IMR-90 (cell line): ENCODE results near the gene BST1. TPM values are rescaled to one million over a fixed set of nuclear protein-coding genes. Genes with fewer than 3 reads are reported as not detected.

Experiments used
- ATAC-seq: fragments of 200-7000 bp; cut with Tn5 transposase; 2 replicates; pipeline ENCODE4 v1.9.1; 2020; ENCODE audit warnings: low read depth, mild to moderate bottlenecking, moderate library complexity
- BruUV-seq: library from RNA; stranded (reverse); fragments of 400-500 nt; replicated peaks from 2 replicates; lab custom pipeline; 2021; lab: Mats Ljungman, UMichigan
- CTCF ChIA-PET: fragments of 300-600 bp; formaldehyde crosslinking; extraction: SDS; loops from one replicate; lab custom pipeline; 2021; ENCODE audit warnings: antibody characterized with exemption; lab: Yijun Ruan, JAX
- POLR2A ChIA-PET: fragments of 300-600 bp; sonication (Branson Sonifier 250); formaldehyde crosslinking; loops from one replicate; lab custom pipeline; 2022; ENCODE audit warnings: antibody characterized with exemption; ENCODE audit not compliant: unreplicated experiment; lab: Charles Lee
- DNase-seq: peaks from one replicate; pipeline ENCODE4 v3.0.0; 2013
- H2AFZ ChIP-seq: replicated peaks from 2 replicates; pipeline ENCODE3; 2013; ENCODE audit warnings: low read length, mild to moderate bottlenecking; ENCODE audit not compliant: poor library complexity
- H2AK5ac ChIP-seq: 2 replicates; pipeline ENCODE4 v1.6.1; 2013; ENCODE audit warnings: low read depth, low read length, inconsistent platforms
- H2AK9ac ChIP-seq: replicated peaks from 2 replicates; pipeline ENCODE3; 2013; ENCODE audit warnings: mild to moderate bottlenecking, low read depth, low read length, moderate library complexity; ENCODE audit not compliant: poor library complexity
- H2BK120ac ChIP-seq: 2 replicates; pipeline ENCODE4 v1.6.1; 2013; ENCODE audit warnings: low read depth, low read length, inconsistent platforms
- H2BK15ac ChIP-seq: 3 replicates; pipeline ENCODE4 v1.6.1; 2013; ENCODE audit warnings: low read depth, low read length, inconsistent platforms
- H2BK20ac ChIP-seq: 2 replicates; pipeline ENCODE4 v1.6.1; 2013; ENCODE audit warnings: low read depth, mild to moderate bottlenecking, inconsistent platforms, low read length, moderate library complexity
- H2BK5ac ChIP-seq: 2 replicates; pipeline ENCODE4 v1.6.1; 2013; ENCODE audit warnings: mild to moderate bottlenecking, low read depth, low read length, inconsistent platforms; ENCODE audit not compliant: poor library complexity, severe bottlenecking
- H3K14ac ChIP-seq: replicated peaks from 2 replicates; pipeline ENCODE4 v1.6.1; 2013; ENCODE audit warnings: low read depth, low read length, inconsistent platforms
- H3K18ac ChIP-seq: 2 replicates; pipeline ENCODE4 v1.6.1; 2013; ENCODE audit warnings: low read depth, low read length, control low read depth
- H3K23ac ChIP-seq: 2 replicates; pipeline ENCODE4 v1.6.1; 2013; ENCODE audit warnings: low read depth, low read length, inconsistent platforms
- H3K27ac ChIP-seq: 2 replicates; pipeline ENCODE4 v1.5.1; 2013; ENCODE audit warnings: mild to moderate bottlenecking, control low read depth, low read length; ENCODE audit not compliant: insufficient read depth
- H3K27me3 ChIP-seq: 2 replicates; pipeline ENCODE4 v1.6.1; 2013; ENCODE audit warnings: low read length; ENCODE audit not compliant: control insufficient read depth, insufficient read depth
- H3K36me3 ChIP-seq: 2 replicates; pipeline ENCODE4 v1.6.1; 2013; ENCODE audit warnings: low read length, mixed read lengths; ENCODE audit not compliant: control insufficient read depth, insufficient read depth
- H3K4ac ChIP-seq: 2 replicates; pipeline ENCODE4 v1.6.1; 2013; ENCODE audit warnings: low read depth, low read length, inconsistent platforms
- H3K4me1 ChIP-seq: 2 replicates; pipeline ENCODE4 v1.6.1; 2013; ENCODE audit warnings: low read length, mixed read lengths; ENCODE audit not compliant: control insufficient read depth, insufficient read depth
- H3K4me2 ChIP-seq: 2 replicates; pipeline ENCODE4 v1.6.1; 2013; ENCODE audit warnings: low read depth, mild to moderate bottlenecking, control low read depth, low read length, moderate library complexity
- H3K4me3 ChIP-seq: 2 replicates; pipeline ENCODE4 v1.5.1; 2013; ENCODE audit warnings: low read depth, mild to moderate bottlenecking, control low read depth, low read length, moderate library complexity; ENCODE audit not compliant: insufficient read depth
- H3K56ac ChIP-seq: 2 replicates; pipeline ENCODE4 v1.6.1; 2013; ENCODE audit warnings: low read length, inconsistent platforms; ENCODE audit not compliant: insufficient read depth; ENCODE audit errors: extremely low read depth
- H3K79me1 ChIP-seq, 2 experiments: 2 replicates each; pipeline ENCODE4 v1.6.1; 2013; ENCODE audit warnings: low read length in 2 of 2, inconsistent platforms in 1 of 2, low read depth in 1 of 2
- H3K9ac ChIP-seq: 2 replicates; pipeline ENCODE4 v1.6.1; 2013; ENCODE audit warnings: low read depth, low read length, control low read depth
- H3K9me1 ChIP-seq: 2 replicates; pipeline ENCODE4 v1.6.1; 2013; ENCODE audit warnings: low read length, inconsistent platforms; ENCODE audit not compliant: insufficient read depth
- H3K9me3 ChIP-seq: 2 replicates; pipeline ENCODE4 v1.6.1; 2013; ENCODE audit warnings: low read length; ENCODE audit not compliant: control insufficient read depth, insufficient read depth
- H4K20me1 ChIP-seq: 2 replicates; pipeline ENCODE4 v1.6.1; 2013; ENCODE audit warnings: low read length, inconsistent platforms; ENCODE audit not compliant: insufficient read depth
- H4K5ac ChIP-seq: 2 replicates; pipeline ENCODE4 v1.6.1; 2013; ENCODE audit warnings: mild to moderate bottlenecking, low read depth, low read length, control low read depth
- H4K8ac ChIP-seq, 2 experiments: 2 replicates each; pipeline ENCODE4 v1.6.1; 2013; ENCODE audit warnings: low read depth in 2 of 2, low read length in 2 of 2, control low read depth in 1 of 2, inconsistent platforms in 1 of 2
- H4K91ac ChIP-seq: 2 replicates; pipeline ENCODE4 v1.6.1; 2013; ENCODE audit warnings: low read depth, low read length, inconsistent platforms; ENCODE audit not compliant: insufficient read depth
- BHLHE40 ChIP-seq: fragments of 150-350 bp; IDR thresholded peaks from 2 replicates; pipeline ENCODE4 v1.6.1; 2016; ENCODE audit warnings: mild to moderate bottlenecking, low read depth, low read length
- CEBPB ChIP-seq: IDR thresholded peaks from 2 replicates; pipeline ENCODE4 v1.6.1; 2012; ENCODE audit warnings: low read depth, low read length, improper control_type of control experiment
- ELK1 ChIP-seq: fragments of 150-350 bp; IDR thresholded peaks from 2 replicates; pipeline ENCODE4 v1.6.1; 2016; ENCODE audit warnings: low read depth, mild to moderate bottlenecking, low read length, moderate library complexity, borderline replicate concordance
- SMC3 ChIP-seq: fragments of 150-350 bp; IDR thresholded peaks from 2 replicates; pipeline ENCODE4 v1.6.1; 2016; ENCODE audit warnings: low read depth, mild to moderate bottlenecking, antibody characterized with exemption, low read length, moderate library complexity
- WGBS, 2 experiments: methylation state at CpG; one replicate each; pipeline versions ENCODE4 v1.1.5 to v1.1.7; 2013; ENCODE audit warnings: missing lambda C conversion rate in 2 of 2; ENCODE audit not compliant: insufficient read length in 1 of 2; ENCODE audit errors: extremely low coverage in 2 of 2; 5-methylcytosine and 5-hydroxymethylcytosine counted together
- dilution Hi-C: fragments of 300-500 bp; cut with HindIII; formaldehyde crosslinking; loops from one replicate; pipeline ENCODE4 v1.14.3; 2018; ENCODE audit warnings: low sequenced_read_pairs; ENCODE audit not compliant: unreplicated experiment
- in situ Hi-C: fragments of 300-500 bp; cut with MboI; formaldehyde crosslinking; loops from 3 replicates; pipeline ENCODE4 v1.14.3; 2019; ENCODE audit warnings: low sequenced_read_pairs, inconsistent platforms, mixed read lengths
- intact Hi-C: fragments of 100-400 bp; cut with micrococcal nuclease; formaldehyde crosslinking; loops from 2 replicates; pipeline ENCODE4 v1.10.0; 2022
- polyA plus RNA-seq, 3 experiments: library from polyadenylated mRNA; depleted of rRNA; stranded (reverse); fragments of >200 nt; gene quantifications; 2 replicates each; pipeline ENCODE4 v1.2.3, GENCODE V29; 2012; ENCODE audit warnings: low replicate concordance in 1 of 3
- total RNA-seq: library from RNA; depleted of rRNA; stranded (reverse); fragments of >200 nt; gene quantifications from 2 replicates; pipeline ENCODE4 v1.2.3, GENCODE V29; 2012

BST1 gene
- total and polyA plus RNA-seq, 2 of the 4 experiments (the other 2 are of a cell fraction): 6.6 to 11.1 TPM

DNA sequence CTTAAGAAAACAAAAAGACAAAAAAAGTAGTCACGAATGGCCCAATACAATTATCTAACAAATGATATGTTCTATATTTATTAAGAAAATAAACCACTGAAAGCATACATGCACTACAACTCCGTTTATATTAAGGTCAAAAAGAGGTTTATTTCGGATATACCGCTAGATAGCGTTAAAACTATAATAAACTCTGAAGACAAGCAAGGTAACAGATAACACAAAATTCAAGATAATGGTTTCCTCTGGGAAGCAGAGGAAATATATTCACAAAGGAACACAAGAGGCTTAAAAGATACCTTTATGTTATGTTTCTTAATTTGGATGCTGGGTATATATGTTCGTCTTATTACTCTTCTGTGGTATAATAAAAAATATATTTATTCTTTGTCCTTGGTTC lies 26.0 kb upstream of the BST1 start:
- peak overlapping the region; percentile 11 for H2BK5ac ChIP-seq
- intact Hi-C loops (no loop called here), dilution Hi-C loops (no loop called here), in situ Hi-C loops (loop anchor here (25.0 kb wide), 1 partner anchor 665 kb away; the partner anchor contains the start of gene CPEB2)
- no peak overlapping the region for H3K27ac ChIP-seq
- peaks cover 7% of the 10 kb centered on the region for H3K9me1 ChIP-seq
- H2BK120ac ChIP-seq: no peak overlapping the region
- H3K14ac ChIP-seq: no peak overlapping the region
- no peaks in the 10 kb centered on the region for H3K27me3 ChIP-seq
- DNase-seq: no peak
- no peak overlapping the region for H3K18ac ChIP-seq
- ChIA-PET POLR2A (no interaction called here), CTCF (no interaction called here)
- H2AFZ ChIP-seq: no peak overlapping the region
- no peaks in the 10 kb centered on the region for H4K20me1 ChIP-seq
- H3K79me1 ChIP-seq: peaks cover 7 to 31% of the 10 kb centered on the region in 2 experiments
- H3K4me1 ChIP-seq: peaks cover 6% of the 10 kb centered on the region
- BruUV-seq: no TSS peak
- no peak overlapping the region for H4K8ac ChIP-seq
- H2AK9ac ChIP-seq: no peak overlapping the region
- ATAC-seq: no peak
- no peak overlapping the region for H3K56ac ChIP-seq
- H4K91ac ChIP-seq: no peak overlapping the region
- no peak overlapping the region for H2AK5ac ChIP-seq
- H2BK20ac ChIP-seq: no peak overlapping the region
- no peak overlapping the region for H3K9ac ChIP-seq
- 0 out of 2 replicates have a peak, but pooled peaks cover 2% of the 10 kb centered on the region for H3K36me3 ChIP-seq
- H3K4ac ChIP-seq: no peak overlapping the region
- H3K4me3 ChIP-seq: no peak overlapping the region
- H3K23ac ChIP-seq: no peak overlapping the region
- TF ChIP-seq CEBPB (no peak), BHLHE40 (no peak), SMC3 (no peak), ELK1 (no peak)
- no peak overlapping the region; the same call in 2 of the 3 replicates for H2BK15ac ChIP-seq
- no peaks in the 10 kb centered on the region for H3K9me3 ChIP-seq
- no peak overlapping the region for H4K5ac ChIP-seq
- H3K4me2 ChIP-seq: no peak overlapping the region
- no CpG with 5 or more reads among the region's 6 CpGs for WGBS, 2 experiments
